Thyroid gland (tissue), 4 donors: ENCODE results near the gene HEBP1. TPM values are rescaled to one million over a fixed set of nuclear protein-coding genes. Genes with fewer than 3 reads are reported as not detected.

ENCODE experiments used
- DNase-seq, 2 donors: peaks; one replicate each; pipeline ENCODE4 v3.0.0-alpha.2; 2019
- H3K27ac ChIP-seq, 3 donors: fragments of 200-600 bp; sonication (generic); 1 replicate in 2 of 3; 2 replicates in 1 of 3; pipeline ENCODE4 v1.5.1; 2016 to 2019; ENCODE audit warnings: mild to moderate bottlenecking in 1 of 3, moderate library complexity in 1 of 3
- H3K27me3 ChIP-seq: fragments of 200-600 bp; sonication (generic); one replicate; pipeline ENCODE4 v1.5.1; 2019
- H3K36me3 ChIP-seq, 2 donors: fragments of 200-600 bp; sonication (generic); one replicate each; pipeline ENCODE4 v1.5.1; 2016 to 2019
- H3K4me1 ChIP-seq, 2 donors: fragments of 200-600 bp; sonication (generic); one replicate each; pipeline ENCODE4 v1.5.1; 2017 to 2019
- H3K4me3 ChIP-seq, 3 donors: fragments of 200-600 bp; sonication (generic); replicated peaks in 1 of 3; 1 replicate in 2 of 3; 2 replicates in 1 of 3; pipeline ENCODE4 v1.5.1; 2016; ENCODE audit warnings: mild to moderate bottlenecking in 1 of 3
- H3K9me3 ChIP-seq: fragments of 200-600 bp; sonication (generic); one replicate; pipeline ENCODE4 v1.5.1; 2017
- POLR2A ChIP-seq, 2 donors: fragments of 450-650 bp; IDR thresholded peaks; one replicate each; pipeline ENCODE4 v1.6.1; 2017; ENCODE audit warnings: antibody characterized with exemption in 2 of 2, mild to moderate bottlenecking in 2 of 2, moderate library complexity in 1 of 2
- WGBS, 2 donors: methylation state at CpG; one replicate each; pipeline ENCODE4 v1.1.5; 2017; 5-methylcytosine and 5-hydroxymethylcytosine counted together
- intact Hi-C: fragments of 100-400 bp; cut with DNase I; formaldehyde crosslinking; loops from one replicate; pipeline ENCODE4 v1.15.1; 2023
- total RNA-seq, 4 donors: library from RNA; depleted of rRNA; stranded (reverse); fragments of >200 nt; gene quantifications; one replicate each; pipeline ENCODE4 v1.2.3, GENCODE V29; 2016
- TF ChIP-seq, protein P1 (sequence below), 6 experiments: fragments of 200-600 bp in 3 of 6; fragments of 450-650 bp in 3 of 6; sonication (generic) in 3 of 6; IDR thresholded peaks; one replicate each; pipeline ENCODE4 v1.5.1; 2016 to 2019; ENCODE audit warnings: antibody characterized with exemption in 6 of 6, mild to moderate bottlenecking in 2 of 6, inconsistent platforms in 1 of 6, moderate library complexity in 1 of 6

The HEBP1 gene
- total RNA-seq, 4 donors from 2014 or later: 80.4 to 125 (median 91.3) TPM

DNA sequence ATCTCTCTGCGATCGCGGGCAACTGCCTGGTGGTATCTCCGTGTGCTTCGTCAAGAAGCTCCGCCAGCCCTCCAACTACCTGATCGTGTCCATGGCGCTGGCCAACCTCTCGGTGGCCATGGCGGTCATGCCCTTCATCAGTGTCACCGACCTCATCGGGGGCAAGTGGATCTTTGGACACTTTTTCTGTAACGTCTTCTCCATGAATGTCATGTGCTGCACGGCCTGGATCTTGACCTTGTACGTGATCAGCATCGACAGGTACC lies 1.6 kb upstream of the HEBP1 start:
- no peak for DNase-seq
- H3K27ac ChIP-seq: peak overlapping the region; percentile 96 to 99 (median 99)
- WGBS, 2 donors: 54 to 75% methylated on average over 11 to 13 of the region's 16 CpGs
- no peaks in the 10 kb centered on the region for H3K36me3 ChIP-seq
- no peaks in the 10 kb centered on the region for H3K9me3 ChIP-seq
- intact Hi-C loops: no loop called here
- H3K27me3 ChIP-seq: no peaks in the 10 kb centered on the region
- TF ChIP-seq, protein P1, sequence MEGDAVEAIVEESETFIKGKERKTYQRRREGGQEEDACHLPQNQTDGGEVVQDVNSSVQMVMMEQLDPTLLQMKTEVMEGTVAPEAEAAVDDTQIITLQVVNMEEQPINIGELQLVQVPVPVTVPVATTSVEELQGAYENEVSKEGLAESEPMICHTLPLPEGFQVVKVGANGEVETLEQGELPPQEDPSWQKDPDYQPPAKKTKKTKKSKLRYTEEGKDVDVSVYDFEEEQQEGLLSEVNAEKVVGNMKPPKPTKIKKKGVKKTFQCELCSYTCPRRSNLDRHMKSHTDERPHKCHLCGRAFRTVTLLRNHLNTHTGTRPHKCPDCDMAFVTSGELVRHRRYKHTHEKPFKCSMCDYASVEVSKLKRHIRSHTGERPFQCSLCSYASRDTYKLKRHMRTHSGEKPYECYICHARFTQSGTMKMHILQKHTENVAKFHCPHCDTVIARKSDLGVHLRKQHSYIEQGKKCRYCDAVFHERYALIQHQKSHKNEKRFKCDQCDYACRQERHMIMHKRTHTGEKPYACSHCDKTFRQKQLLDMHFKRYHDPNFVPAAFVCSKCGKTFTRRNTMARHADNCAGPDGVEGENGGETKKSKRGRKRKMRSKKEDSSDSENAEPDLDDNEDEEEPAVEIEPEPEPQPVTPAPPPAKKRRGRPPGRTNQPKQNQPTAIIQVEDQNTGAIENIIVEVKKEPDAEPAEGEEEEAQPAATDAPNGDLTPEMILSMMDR (IDR thresholded peaks at IDR 0.05): no peak
- TF ChIP-seq POLR2A (IDR thresholded peaks at IDR 0.05): no peak
- H3K4me1 ChIP-seq: peaks cover 29 to 34% of the 10 kb centered on the region in 2 donors
- H3K4me3 ChIP-seq: peak overlapping the region; percentile 18 to 66 (median 45)

DNA sequence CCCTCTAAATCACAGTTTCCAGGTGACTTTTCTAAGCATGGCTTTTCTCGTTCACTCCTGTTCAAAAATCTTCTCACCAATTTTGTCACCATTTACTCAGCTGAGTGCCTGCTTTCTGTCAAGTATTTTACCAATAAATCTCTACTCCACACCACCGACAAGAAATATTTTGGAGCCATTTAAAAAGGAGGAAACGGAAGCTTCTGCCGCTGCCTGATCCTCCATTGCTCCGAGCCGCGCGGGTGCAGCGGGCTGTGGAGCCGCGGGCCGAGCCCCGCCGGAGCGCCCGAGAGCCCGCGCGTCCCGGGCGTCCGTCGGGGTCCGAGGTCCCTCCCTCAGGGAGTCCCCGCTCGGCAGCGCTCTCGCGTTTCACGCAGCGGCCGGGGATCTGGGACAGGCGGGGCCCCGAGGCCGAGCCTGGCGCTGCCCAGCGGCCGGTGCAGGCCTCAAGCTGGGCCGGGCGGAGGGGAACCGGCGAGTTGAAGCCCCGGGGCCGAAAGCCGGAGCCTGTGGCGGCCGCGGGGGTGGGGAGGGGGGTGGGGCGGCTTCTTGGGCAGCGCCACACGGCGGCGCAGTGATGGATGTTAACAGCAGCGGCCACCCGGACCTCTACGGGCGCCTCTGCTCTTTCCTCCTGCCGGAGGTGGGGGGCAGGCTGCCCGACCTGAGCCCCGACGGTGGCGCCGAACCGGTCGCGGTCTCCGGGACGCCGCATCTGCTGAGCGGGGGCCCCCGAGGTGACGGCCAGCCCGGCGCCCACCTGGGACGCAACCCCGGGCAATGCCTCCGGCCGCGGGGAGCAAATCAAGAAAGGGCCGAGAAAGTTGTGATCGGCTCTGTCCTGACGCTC lies 1.1 kb upstream of the HEBP1 start:
- peaks cover 31 to 38% of the 10 kb centered on the region in 2 donors for H3K4me1 ChIP-seq
- H3K36me3 ChIP-seq: no peaks in the 10 kb centered on the region

DNA sequence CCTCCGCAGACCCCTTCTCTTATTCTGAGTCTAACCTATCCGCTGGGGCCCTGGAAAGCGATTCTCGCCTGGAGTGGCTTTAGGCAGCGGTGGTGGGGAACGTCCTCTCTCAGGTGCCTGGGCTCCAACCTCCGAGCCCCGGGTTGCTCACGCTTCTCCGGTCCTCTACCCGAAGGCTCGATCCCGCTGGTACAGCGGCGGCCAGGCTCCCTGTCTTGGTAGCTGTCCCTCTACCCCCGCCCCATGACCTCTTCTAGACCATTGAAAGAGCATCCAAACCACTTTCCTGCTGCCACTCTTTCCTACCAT lies 505 bp upstream of the HEBP1 start:
- DNase-seq: peak; percentile 67 to 71
- no peaks in the 10 kb centered on the region for H3K9me3 ChIP-seq
- no peaks in the 10 kb centered on the region for H3K27me3 ChIP-seq
- peak overlapping the region; percentile 39 to 66 (median 45) for H3K4me3 ChIP-seq
- no peaks in the 10 kb centered on the region for H3K36me3 ChIP-seq
- H3K27ac ChIP-seq: peak overlapping the region; percentile 96 to 99 (median 99)
- H3K4me1 ChIP-seq: peaks cover 37 to 42% of the 10 kb centered on the region in 2 donors
- intact Hi-C loops: no loop called here
- 0% methylated on average over 10 to 11 of the region's 16 CpGs for WGBS, 2 donors
- TF ChIP-seq, protein P1 (IDR thresholded peaks at IDR 0.05): no peak
- no peak for TF ChIP-seq POLR2A (IDR thresholded peaks at IDR 0.05)

More for the DNA sequence above, 1.1 kb upstream of the HEBP1 start:
- Histone ChIP-seq H3K9me3 (no peaks in the 10 kb centered on the region), H3K27me3 (no peaks in the 10 kb centered on the region), H3K27ac (peak overlapping the region; percentile 96 to 99 (median 99)), H3K4me3 (peak overlapping the region; percentile 39 to 66 (median 45))
- intact Hi-C loops: no loop called here
- TF ChIP-seq POLR2A (IDR thresholded peaks at IDR 0.05): no peak
- TF ChIP-seq, protein P1 (IDR thresholded peaks at IDR 0.05): peak in 3 of 6 experiments; percentile 10 to 52 (median 34)
- 0 to 1% methylated on average over 13 to 24 of the region's 82 CpGs for WGBS, 2 donors
- peak; percentile 59 to 65 for DNase-seq

DNA sequence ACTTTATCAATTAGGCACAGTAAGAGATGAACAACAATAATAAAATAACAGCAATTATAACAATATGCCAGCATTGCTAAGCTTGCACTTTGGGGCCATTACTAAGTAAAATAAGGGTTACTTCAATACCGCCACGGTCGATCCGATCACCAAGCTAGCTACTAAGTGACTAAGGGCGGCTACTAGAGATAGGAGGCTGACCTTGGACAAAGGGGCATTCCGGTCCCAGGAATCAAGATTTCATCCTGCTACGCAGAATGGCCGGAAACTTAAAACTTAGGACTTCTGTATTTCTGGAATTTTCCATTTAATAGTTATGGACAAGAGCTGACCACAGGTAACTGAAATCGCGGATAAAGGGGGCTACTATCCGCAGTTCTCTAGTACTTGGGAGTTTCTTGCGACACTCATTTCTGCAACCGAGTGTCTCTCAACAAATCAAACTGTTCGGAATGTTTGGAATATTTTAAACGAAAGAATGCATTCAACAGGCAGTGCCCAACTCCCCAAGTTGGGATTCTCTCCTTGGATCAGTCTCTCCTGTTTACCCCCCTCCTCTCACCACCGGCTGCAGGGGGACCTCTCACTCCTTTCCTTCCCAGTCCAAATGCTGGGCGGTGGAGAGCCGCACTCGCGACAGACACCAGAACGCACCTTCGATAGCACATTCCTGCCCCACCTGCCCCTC lies 650 bp downstream of the HEBP1 start:
- no peaks in the 10 kb centered on the region for H3K9me3 ChIP-seq
- no peak for TF ChIP-seq POLR2A (IDR thresholded peaks at IDR 0.05)
- TF ChIP-seq, protein P1 (IDR thresholded peaks at IDR 0.05): no peak
- peak overlapping the region; percentile 73 to 86 (median 84) for H3K27ac ChIP-seq
- intact Hi-C loops: no loop called here
- peak; percentile 15 to 55 for DNase-seq
- peak overlapping the region; percentile 64 to 93 (median 92) for H3K4me3 ChIP-seq
- H3K27me3 ChIP-seq: no peaks in the 10 kb centered on the region
- H3K4me1 ChIP-seq: peaks cover 47 to 53% of the 10 kb centered on the region in 2 donors
- 5 to 11% methylated on average over 22 of the region's 22 CpGs for WGBS, 2 donors
- H3K36me3 ChIP-seq: no peaks in the 10 kb centered on the region

DNA sequence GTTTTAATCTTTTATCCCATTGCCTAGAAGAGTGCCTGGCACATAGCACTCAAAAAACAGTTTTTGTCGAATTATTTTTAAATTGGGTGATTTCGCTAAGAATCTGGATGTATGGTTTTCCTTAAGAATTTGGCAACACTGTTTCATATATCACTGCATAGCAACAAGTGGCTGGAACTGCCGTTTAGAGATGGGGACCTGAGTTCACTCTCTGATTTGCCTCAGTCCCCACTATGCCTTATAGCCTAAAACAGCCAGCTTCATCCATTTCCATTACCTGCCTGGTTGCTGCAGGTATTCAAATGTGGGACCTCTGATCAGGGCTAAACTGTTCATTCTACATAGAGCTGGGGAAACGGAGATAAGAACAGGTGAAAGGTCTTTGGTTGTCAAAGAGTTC lies 1.8 kb downstream of the HEBP1 start:
- WGBS, 2 donors: 89 to 93% methylated on average over 4 of the region's 4 CpGs
- Histone ChIP-seq H3K27me3 (no peaks in the 10 kb centered on the region), H3K4me1 (peaks cover 53 to 59% of the 10 kb centered on the region in 2 donors), H3K27ac (peak overlapping the region; percentile 73 to 86 (median 84)), H3K4me3 (no peak overlapping the region), H3K9me3 (no peaks in the 10 kb centered on the region), H3K36me3 (no peaks in the 10 kb centered on the region)
- DNase-seq: no peak
- TF ChIP-seq POLR2A (IDR thresholded peaks at IDR 0.05): no peak
- TF ChIP-seq, protein P1 (IDR thresholded peaks at IDR 0.05): no peak
- intact Hi-C loops: no loop called here
